Astrocyte of the spinal cord (primary cell): ENCODE measurements around the gene GRK5.

Experiments
- DNase-seq: peaks from one replicate; pipeline ENCODE4 v3.0.0; 2011; ENCODE audit warnings: low read depth, low spot score
- H3K4me3 ChIP-seq: 2 replicates; pipeline ENCODE4 v1.5.1; 2011; ENCODE audit warnings: low read depth, mild to moderate bottlenecking, low read length, moderate library complexity
- CTCF ChIP-seq: IDR thresholded peaks from 2 replicates; pipeline ENCODE4 v1.5.1; 2012; ENCODE audit warnings: low read depth, mild to moderate bottlenecking, low read length, inconsistent platforms
- in situ Hi-C: cut with HindIII; loops from 2 replicates; pipeline ENCODE4 v1.10.0; 2017; ENCODE audit warnings: low sequenced_read_pairs

GRK5 gene

GRCh38 chr10:119499677-119500002 is 292.3 kb downstream of the GRK5 start:
- no peak for TF ChIP-seq CTCF
- in situ Hi-C loops, result no loop called here
- no peak for DNase-seq
- no peak overlapping the region for H3K4me3 ChIP-seq

- in situ Hi-C loops, result no loop called here
- H3K4me3 ChIP-seq, result no peak overlapping the region
- DNase-seq, result no peak
- TF ChIP-seq CTCF, result no peak
Measured at GRCh38 chr10:119500123-119500795, 292.9 kb downstream of the GRK5 start.

GRCh38 chr10:119500821-119501220 is 293.4 kb downstream of the GRK5 start:
- DNase-seq, result no peak
- in situ Hi-C loops, result no loop called here
- no peak overlapping the region for H3K4me3 ChIP-seq
- no peak for TF ChIP-seq CTCF

- TF ChIP-seq CTCF, result no peak
- no peak overlapping the region for H3K4me3 ChIP-seq
- in situ Hi-C loops, result no loop called here
- no peak for DNase-seq
Measured at GRCh38 chr10:119501690-119502089, 294.3 kb downstream of the GRK5 start.

- in situ Hi-C loops, result no loop called here
- DNase-seq, result no peak
- no peak for TF ChIP-seq CTCF
- H3K4me3 ChIP-seq, result no peak overlapping the region
Measured at GRCh38 chr10:119502209-119502608, 294.8 kb downstream of the GRK5 start.

- no peak for DNase-seq
- in situ Hi-C loops, result no loop called here
- no peak overlapping the region for H3K4me3 ChIP-seq
- no peak for TF ChIP-seq CTCF
Measured at GRCh38 chr10:119502618-119503155, 295.3 kb downstream of the GRK5 start.
